IPS-20b (cell line): ENCODE results near the gene ADGRF5.

Source experiments
- H3K27ac ChIP-seq: one replicate; pipeline ENCODE4 v1.5.1; 2013; ENCODE audit warnings: low read length
- H3K27me3 ChIP-seq: 2 replicates; pipeline ENCODE4 v1.6.1; 2013; ENCODE audit warnings: mild to moderate bottlenecking, low read length, inconsistent platforms; ENCODE audit not compliant: insufficient read depth
- H3K36me3 ChIP-seq: 2 replicates; pipeline ENCODE4 v1.6.1; 2013; ENCODE audit warnings: low read depth, mild to moderate bottlenecking, inconsistent platforms, low read length, moderate library complexity; ENCODE audit not compliant: insufficient read depth
- H3K4me1 ChIP-seq: 2 replicates; pipeline ENCODE4 v1.6.1; 2013; ENCODE audit warnings: mild to moderate bottlenecking, control low read depth, inconsistent platforms, low read length, moderate library complexity; ENCODE audit not compliant: insufficient read depth
- H3K4me3 ChIP-seq: 2 replicates; pipeline ENCODE4 v1.5.1; 2013; ENCODE audit warnings: mild to moderate bottlenecking, low read length, inconsistent platforms
- H3K9ac ChIP-seq: 2 replicates; pipeline ENCODE4 v1.6.1; 2013; ENCODE audit warnings: low read depth, mild to moderate bottlenecking, inconsistent platforms, low read length, moderate library complexity
- H3K9me3 ChIP-seq: 2 replicates; pipeline ENCODE4 v1.6.1; 2013; ENCODE audit warnings: mild to moderate bottlenecking, low read depth, low read length, inconsistent platforms; ENCODE audit not compliant: insufficient read depth

The ADGRF5 gene

GRCh38 chr6:46953921-46954320 is 32.2 kb upstream of the ADGRF5 start:
- Histone ChIP-seq H3K9me3 (no peaks in the 10 kb centered on the region), H3K4me1 (no peaks in the 10 kb centered on the region; the same call in 1 of the 2 replicates), H3K36me3 (no peaks in the 10 kb centered on the region), H3K27me3 (no peaks in the 10 kb centered on the region), H3K9ac (no peak overlapping the region), H3K4me3 (no peak overlapping the region), H3K27ac (no peak overlapping the region)

DNA sequence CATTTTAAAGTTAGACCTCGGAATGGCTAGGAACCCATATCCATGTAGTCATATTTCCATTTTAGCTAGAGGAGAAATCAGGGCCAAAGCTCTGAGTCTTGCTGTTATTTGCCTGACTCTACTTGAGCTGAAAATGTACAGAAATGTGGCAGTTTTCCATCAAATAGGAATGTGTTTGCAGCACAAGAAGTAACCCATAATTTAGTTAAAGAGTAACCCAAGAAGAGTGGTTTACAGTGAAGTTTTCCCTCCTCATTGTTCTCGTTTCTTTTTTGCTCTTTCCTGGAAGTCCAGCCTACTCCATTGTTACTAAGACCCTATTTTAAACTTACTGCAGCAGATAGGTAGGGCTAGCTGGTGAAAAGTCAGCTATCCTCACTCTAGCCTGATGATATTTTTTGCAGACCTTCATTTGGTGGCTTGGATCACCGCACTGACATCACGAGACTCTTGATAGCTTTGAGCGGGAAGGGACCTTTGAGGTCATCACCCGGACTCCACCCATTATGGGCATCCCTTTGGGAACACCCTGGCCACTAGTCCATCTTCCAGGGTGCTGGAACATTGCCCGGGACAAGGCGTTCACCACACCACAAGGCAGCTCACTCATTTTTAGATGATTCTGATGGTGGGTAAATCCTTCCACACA is 28.0 kb upstream of the ADGRF5 start:
- Histone ChIP-seq H3K27me3 (no peaks in the 10 kb centered on the region), H3K9me3 (no peaks in the 10 kb centered on the region), H3K9ac (no peak overlapping the region), H3K27ac (no peak overlapping the region), H3K4me3 (no peak overlapping the region), H3K4me1 (peaks cover 3% of the 10 kb centered on the region; the same call in 1 of the 2 replicates), H3K36me3 (no peaks in the 10 kb centered on the region)

DNA sequence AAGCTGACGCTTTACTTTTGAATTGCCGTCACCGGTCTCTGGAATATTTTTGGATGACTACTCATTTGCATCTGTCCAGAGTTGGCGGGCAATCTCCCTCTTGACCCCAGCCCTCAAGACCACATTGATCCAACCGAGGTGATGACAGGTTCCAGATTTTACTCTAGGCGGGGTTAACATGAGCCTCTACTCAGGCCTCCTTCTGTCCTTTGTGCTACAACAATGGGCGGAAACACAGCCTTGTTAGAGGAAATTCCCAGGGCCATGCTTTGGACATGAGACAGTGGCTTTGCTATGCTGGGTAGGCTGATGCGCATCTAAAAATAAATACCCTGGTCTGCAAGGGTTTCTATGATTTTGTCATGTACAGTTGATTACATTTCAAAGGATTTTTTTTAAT is 27.0 kb upstream of the ADGRF5 start:
- Histone ChIP-seq H3K9me3 (no peaks in the 10 kb centered on the region), H3K27me3 (no peaks in the 10 kb centered on the region), H3K36me3 (no peaks in the 10 kb centered on the region), H3K4me1 (peaks cover 3% of the 10 kb centered on the region; the same call in 1 of the 2 replicates), H3K9ac (no peak overlapping the region), H3K27ac (no peak overlapping the region), H3K4me3 (no peak overlapping the region)

GRCh38 chr6:46947497-46947896 is 25.8 kb upstream of the ADGRF5 start:
- Histone ChIP-seq H3K4me1 (peaks cover 3% of the 10 kb centered on the region; the same call in 1 of the 2 replicates), H3K9me3 (no peaks in the 10 kb centered on the region), H3K9ac (no peak overlapping the region), H3K4me3 (no peak overlapping the region), H3K27ac (no peak overlapping the region), H3K36me3 (no peaks in the 10 kb centered on the region), H3K27me3 (no peaks in the 10 kb centered on the region)

DNA sequence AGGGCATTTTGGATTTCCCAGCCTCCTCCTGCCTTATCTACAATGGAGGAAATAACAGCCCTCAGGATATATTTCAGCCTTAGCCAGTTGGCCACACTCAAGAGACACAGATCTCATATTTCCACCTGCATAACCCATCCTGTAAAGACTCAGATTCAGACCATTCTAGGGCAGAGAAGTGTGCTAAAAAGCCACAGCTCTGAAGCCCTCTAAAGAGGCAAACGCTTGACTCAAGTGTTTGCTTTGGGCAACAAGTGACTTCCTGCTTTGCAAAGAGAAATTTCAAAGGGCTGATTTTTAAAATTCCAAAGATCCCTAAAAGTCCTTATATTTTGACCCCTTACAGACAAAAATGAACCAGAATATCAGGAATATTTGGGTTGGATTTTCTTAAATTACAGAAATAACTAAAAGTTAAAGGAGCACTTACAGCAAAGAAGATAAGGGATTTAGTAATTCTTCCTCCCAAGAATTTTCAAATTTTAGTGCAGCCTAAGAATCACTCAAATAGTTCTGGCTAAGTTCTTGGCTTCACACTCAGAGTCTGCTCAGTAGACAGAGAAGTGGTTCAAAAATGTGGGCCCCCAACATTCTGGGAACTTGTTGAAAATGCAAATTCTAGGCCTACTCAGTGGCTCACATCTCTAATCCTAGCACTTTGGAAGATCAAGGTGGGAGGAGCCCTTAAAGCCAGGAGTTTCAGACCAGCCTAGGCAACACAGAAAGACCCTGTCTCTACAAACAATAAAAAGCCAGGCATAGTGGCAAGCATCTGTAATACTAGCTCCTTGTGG is 18.9 kb upstream of the ADGRF5 start:
- H3K27ac ChIP-seq = no peak overlapping the region
- no peaks in the 10 kb centered on the region for H3K27me3 ChIP-seq
- no peak overlapping the region for H3K4me3 ChIP-seq
- no peaks in the 10 kb centered on the region for H3K36me3 ChIP-seq
- H3K9ac ChIP-seq = no peak overlapping the region
- H3K4me1 ChIP-seq = peaks cover 4% of the 10 kb centered on the region; the same call in 1 of the 2 replicates
- H3K9me3 ChIP-seq = no peaks in the 10 kb centered on the region

DNA sequence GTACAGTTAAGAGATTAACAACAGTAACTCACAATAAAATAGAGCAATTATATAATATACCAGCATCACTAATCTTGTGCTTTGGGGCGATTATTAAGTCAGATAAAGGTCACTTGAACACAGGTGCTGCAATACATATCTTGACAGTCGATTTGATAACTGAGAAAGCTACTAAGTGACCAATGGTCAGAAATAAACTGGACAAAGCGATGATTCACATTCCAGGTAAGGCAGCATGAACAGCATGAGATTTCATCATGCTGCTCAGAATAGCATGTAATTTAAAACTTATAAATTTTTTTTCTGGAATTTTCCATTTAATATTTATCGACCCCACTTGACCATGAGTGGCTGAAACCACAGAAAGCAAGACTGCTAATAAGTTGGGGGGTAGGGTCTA is 15.9 kb upstream of the ADGRF5 start:
- H3K27me3 ChIP-seq = no peaks in the 10 kb centered on the region
- H3K27ac ChIP-seq = no peak overlapping the region
- no peaks in the 10 kb centered on the region for H3K9me3 ChIP-seq
- peaks cover 6% of the 10 kb centered on the region; the same call in 1 of the 2 replicates for H3K4me1 ChIP-seq
- H3K4me3 ChIP-seq = no peak overlapping the region
- no peaks in the 10 kb centered on the region for H3K36me3 ChIP-seq
- H3K9ac ChIP-seq = no peak overlapping the region

DNA sequence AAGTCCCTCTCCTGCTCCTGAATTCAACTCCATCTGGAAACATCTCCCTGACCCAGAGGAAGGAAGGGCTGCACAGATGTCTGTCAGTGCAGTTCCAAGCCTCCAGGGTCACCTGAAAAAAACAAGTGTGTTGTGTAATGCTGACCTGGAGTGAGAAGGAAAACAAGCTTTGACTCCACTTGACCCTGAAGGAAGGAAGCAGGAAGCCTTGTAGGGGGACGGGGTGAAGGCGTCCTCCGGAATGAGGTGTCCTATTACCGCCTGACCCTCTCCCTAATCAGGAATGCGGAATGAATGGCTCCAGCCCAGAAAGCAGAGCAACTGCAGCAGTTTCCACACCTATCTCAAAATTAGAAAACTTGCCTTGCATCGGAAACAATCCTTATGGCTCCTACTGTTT is 13.9 kb upstream of the ADGRF5 start:
- no peaks in the 10 kb centered on the region for H3K36me3 ChIP-seq
- H3K4me1 ChIP-seq = peaks cover 6% of the 10 kb centered on the region; the same call in 1 of the 2 replicates
- H3K4me3 ChIP-seq = no peak overlapping the region
- H3K27ac ChIP-seq = no peak overlapping the region
- no peaks in the 10 kb centered on the region for H3K9me3 ChIP-seq
- H3K27me3 ChIP-seq = no peaks in the 10 kb centered on the region
- no peak overlapping the region for H3K9ac ChIP-seq

DNA sequence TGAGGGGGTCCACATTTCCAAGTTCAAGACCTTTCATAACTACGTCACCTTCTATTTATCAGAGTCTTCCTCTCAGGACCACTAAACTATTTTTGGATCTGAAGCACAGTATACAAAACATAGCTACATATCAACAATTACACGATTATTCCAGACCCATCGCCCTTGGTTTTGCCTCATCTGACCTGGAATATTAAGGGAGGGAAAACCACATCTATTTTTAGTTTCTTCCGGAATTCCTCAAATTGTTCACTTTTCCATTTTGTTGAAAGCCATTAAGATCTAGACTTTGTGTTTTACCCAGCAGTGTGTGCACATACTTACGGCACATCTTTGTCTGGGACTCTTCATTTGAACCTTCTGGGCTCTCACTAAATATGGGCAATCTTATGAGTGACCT is 12.0 kb upstream of the ADGRF5 start:
- no peak overlapping the region for H3K4me3 ChIP-seq
- no peak overlapping the region for H3K9ac ChIP-seq
- H3K36me3 ChIP-seq = no peaks in the 10 kb centered on the region
- no peaks in the 10 kb centered on the region for H3K27me3 ChIP-seq
- no peak overlapping the region for H3K27ac ChIP-seq
- no peaks in the 10 kb centered on the region for H3K9me3 ChIP-seq
- H3K4me1 ChIP-seq = peaks cover 6% of the 10 kb centered on the region; the same call in 1 of the 2 replicates

DNA sequence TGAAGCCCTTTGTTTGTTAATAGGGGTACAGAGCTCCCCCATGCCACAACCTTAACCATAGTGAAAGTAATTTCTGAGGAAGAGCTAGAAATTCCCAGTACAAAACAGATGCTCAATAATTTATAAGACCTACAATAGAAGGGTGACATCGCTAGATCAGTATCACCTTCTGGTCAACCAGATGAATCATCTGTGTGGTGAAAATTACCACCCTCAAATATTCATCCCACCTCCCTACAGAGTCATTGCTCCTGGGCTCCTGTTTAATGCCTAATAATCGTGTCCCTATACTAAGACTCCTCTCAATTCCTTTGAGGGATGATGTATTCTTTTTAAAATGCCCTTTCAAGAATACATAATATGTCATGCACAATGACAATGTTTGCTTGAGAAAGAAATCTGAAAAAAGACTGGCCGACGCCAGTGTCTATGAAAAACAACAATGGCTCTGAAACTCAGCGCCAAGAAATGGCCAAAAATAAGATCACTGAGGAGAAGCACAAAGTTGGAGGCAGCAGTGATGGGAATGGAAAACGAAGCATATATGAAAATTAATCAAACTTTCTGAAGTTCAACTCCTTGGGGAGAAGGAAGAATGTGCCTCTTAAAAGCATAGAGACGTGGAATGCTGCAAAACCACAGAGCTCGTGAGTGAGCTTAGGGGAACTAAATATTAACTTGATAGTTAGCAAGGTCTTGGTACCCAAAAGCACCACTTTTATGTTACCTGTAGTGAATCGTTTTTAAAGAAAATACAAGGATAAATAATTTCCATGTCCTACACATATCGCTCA is 11.0 kb upstream of the ADGRF5 start:
- Histone ChIP-seq H3K9ac (no peak overlapping the region), H3K4me3 (no peak overlapping the region), H3K27ac (no peak overlapping the region), H3K9me3 (no peaks in the 10 kb centered on the region), H3K27me3 (no peaks in the 10 kb centered on the region), H3K4me1 (peaks cover 6% of the 10 kb centered on the region; the same call in 1 of the 2 replicates), H3K36me3 (no peaks in the 10 kb centered on the region)

DNA sequence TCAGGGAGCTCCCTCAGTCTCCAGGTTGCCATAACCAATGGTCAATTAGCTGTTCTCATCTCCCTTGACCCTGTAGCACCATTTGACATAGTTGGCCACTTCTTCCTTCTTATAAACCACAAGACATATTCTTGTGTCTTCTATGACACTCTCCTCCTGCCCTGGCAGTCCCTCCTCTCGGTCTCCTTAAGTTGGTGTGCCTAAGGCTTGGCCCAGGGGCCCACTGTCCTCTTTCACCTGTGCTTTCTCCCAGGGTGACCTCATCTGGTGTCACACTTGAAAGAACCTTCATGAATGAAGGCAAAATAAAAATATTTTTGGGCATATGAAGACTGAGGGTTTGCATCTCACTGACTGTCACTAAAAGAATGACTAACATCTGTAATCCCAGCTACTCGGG is 9.7 kb upstream of the ADGRF5 start:
- H3K4me1 ChIP-seq = peaks cover 6% of the 10 kb centered on the region; the same call in 1 of the 2 replicates
- no peak overlapping the region for H3K27ac ChIP-seq
- no peaks in the 10 kb centered on the region for H3K36me3 ChIP-seq
- no peaks in the 10 kb centered on the region for H3K9me3 ChIP-seq
- no peaks in the 10 kb centered on the region for H3K27me3 ChIP-seq
- H3K9ac ChIP-seq = no peak overlapping the region
- H3K4me3 ChIP-seq = no peak overlapping the region

GRCh38 chr6:46930331-46930730 is 8.6 kb upstream of the ADGRF5 start:
- Histone ChIP-seq H3K9ac (no peak overlapping the region), H3K27me3 (no peaks in the 10 kb centered on the region), H3K4me3 (no peak overlapping the region), H3K36me3 (no peaks in the 10 kb centered on the region), H3K27ac (no peak overlapping the region), H3K4me1 (no peaks in the 10 kb centered on the region; the same call in 1 of the 2 replicates), H3K9me3 (no peaks in the 10 kb centered on the region)
